ENCODE data around the gene HLA-DPB1. TPM values are rescaled to one million over a fixed set of nuclear protein-coding genes. Genes with fewer than 3 reads are reported as not detected.
"Not testable (repeated sequence)": the region's sequence is repeated elsewhere in the genome, so short reads cannot be mapped to it uniquely, and the experiment has no call there.

The HLA-DPB1 gene
- total RNA-seq, 1 donor from 2014 or later: 34.1 TPM

DNA sequence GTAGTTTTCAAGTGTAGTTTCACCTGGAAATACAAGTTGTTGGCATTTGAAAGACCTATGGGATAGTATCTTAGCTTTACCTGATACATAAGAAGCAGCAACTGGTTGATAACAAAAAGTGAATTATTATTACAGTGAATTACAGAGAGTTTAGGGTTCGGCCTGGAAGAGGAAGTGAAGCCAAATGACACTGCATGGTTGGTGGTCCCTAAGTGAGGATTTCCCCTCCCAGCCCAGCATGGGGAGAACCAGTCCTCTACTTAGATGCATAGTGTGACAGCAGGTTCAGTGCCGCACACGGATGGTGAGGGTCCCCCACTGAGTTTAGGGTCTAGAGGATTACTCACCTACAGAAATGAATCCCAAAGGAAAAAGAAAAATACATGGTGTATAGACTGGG is 18.1 kb downstream of the HLA-DPB1 start:
- no peak for DNase-seq
- Histone ChIP-seq H3K27ac (replicated peaks) (no peak overlapping the region), H3K9me3 (replicated peaks) (peaks cover 21% of the 10 kb centered on the region), H3K4me1 (no peaks in the 10 kb centered on the region), H3K27me3 (ENCODE audit: low read depth) (peaks cover 19% of the 10 kb centered on the region), H3K36me3 (no peaks in the 10 kb centered on the region), H3K4me3 (no peak overlapping the region)
- TF ChIP-seq, protein P1, sequence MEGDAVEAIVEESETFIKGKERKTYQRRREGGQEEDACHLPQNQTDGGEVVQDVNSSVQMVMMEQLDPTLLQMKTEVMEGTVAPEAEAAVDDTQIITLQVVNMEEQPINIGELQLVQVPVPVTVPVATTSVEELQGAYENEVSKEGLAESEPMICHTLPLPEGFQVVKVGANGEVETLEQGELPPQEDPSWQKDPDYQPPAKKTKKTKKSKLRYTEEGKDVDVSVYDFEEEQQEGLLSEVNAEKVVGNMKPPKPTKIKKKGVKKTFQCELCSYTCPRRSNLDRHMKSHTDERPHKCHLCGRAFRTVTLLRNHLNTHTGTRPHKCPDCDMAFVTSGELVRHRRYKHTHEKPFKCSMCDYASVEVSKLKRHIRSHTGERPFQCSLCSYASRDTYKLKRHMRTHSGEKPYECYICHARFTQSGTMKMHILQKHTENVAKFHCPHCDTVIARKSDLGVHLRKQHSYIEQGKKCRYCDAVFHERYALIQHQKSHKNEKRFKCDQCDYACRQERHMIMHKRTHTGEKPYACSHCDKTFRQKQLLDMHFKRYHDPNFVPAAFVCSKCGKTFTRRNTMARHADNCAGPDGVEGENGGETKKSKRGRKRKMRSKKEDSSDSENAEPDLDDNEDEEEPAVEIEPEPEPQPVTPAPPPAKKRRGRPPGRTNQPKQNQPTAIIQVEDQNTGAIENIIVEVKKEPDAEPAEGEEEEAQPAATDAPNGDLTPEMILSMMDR (IDR thresholded peaks at IDR 0.05; ENCODE audit: borderline replicate concordance): no peak
- intact Hi-C loops (cut with micrococcal nuclease): loop anchor here (5.0 kb wide), 1 partner anchor 92 kb away; no protein-coding TSS in a partner anchor

DNA sequence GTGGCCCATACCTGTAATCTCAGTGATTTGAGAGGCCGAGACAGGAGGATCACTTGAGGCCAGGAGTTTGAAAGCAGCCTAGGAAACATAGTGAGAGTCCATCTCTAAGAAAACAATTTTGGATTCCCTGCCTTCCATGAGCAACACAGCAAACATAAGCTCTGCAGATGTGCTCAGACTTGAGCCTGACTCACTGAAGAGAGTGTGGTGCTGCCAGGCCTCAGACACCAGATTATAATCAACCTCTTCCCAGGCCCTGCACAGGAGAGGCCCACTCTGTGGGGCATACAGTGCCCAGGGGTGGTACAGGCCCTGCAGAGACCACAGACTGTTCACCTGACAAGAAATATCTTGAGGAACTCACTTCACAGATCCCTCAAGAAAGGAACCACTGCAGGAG is 19.9 kb downstream of the HLA-DPB1 start:
- peaks cover 19% of the 10 kb centered on the region for H3K27me3 ChIP-seq (ENCODE audit: low read depth)
- no peak overlapping the region for H3K4me3 ChIP-seq
- no peak overlapping the region for H3K27ac ChIP-seq (replicated peaks)
- TF ChIP-seq, protein P1 (IDR thresholded peaks at IDR 0.05; ENCODE audit: borderline replicate concordance): no peak
- no peak for DNase-seq
- H3K9me3 ChIP-seq (replicated peaks): peaks cover 40% of the 10 kb centered on the region
- H3K36me3 ChIP-seq: no peaks in the 10 kb centered on the region
- no peaks in the 10 kb centered on the region for H3K4me1 ChIP-seq
- intact Hi-C loops (cut with micrococcal nuclease): no loop called here

DNA sequence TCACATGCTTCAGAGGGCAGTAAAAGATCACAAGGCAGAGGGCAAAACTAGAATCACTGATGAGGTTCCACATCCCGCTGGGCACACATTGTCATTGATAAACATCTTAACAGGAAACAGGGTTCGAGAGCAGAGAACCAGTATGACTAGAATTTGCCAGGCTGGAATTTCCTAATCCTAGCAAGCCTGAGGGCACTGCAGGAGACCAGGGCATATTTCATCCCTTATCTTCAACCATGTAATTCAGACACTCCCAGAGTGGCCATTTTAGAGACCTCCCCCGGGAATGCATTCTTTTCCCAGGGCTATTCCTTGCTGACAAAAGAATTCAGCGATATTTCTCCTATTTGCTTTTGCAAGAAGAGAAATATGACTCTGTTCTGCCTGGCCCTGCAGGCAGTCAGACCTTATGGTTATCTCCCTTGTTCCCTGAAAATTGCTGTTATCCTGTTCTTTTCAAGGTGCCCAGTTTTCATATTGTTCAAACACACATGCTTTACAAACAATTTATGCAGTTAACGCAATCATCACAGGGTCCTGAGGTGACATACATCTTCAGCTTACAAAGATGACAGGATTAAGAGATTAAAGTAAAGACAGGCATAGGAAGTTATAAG is 25.4 kb downstream of the HLA-DPB1 start:
- intact Hi-C loops (cut with micrococcal nuclease); DNase-seq; H3K27ac ChIP-seq (replicated peaks); H3K4me3 ChIP-seq; H3K4me1 ChIP-seq; H3K36me3 ChIP-seq: not testable (repeated sequence)
- peaks cover 34% of the 10 kb centered on the region for H3K27me3 ChIP-seq (ENCODE audit: low read depth)
- H3K9me3 ChIP-seq (replicated peaks): peaks cover 56% of the 10 kb centered on the region

DNA sequence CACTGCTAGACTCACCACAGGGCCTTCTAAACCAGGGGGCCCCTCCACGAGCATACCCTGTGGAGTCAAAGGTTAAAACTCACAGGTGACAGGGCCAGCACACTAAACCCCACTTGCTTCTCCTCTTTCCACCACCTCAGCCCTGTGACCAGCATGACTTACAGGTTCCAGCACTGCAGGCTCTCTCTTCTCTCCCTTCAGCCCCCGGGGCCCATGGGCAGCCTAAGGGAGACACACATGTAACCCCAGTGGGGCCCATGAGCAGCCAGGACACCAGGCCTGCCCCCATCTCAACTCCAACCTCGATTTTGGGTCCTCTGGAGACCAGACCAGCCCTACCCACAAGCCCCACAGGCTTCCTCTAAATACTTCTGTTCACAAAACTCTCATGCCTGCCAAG is 28.0 kb downstream of the HLA-DPB1 start:
- Histone ChIP-seq H3K4me3 (no peak overlapping the region), H3K4me1 (no peaks in the 10 kb centered on the region), H3K27me3 (ENCODE audit: low read depth) (peaks cover 50% of the 10 kb centered on the region), H3K9me3 (replicated peaks) (peaks cover 35% of the 10 kb centered on the region), H3K27ac (replicated peaks) (no peak overlapping the region), H3K36me3 (no peaks in the 10 kb centered on the region)
- TF ChIP-seq, protein P1 (IDR thresholded peaks at IDR 0.05; ENCODE audit: borderline replicate concordance): no peak
- no peak for DNase-seq
- intact Hi-C loops (cut with micrococcal nuclease): no loop called here

DNA sequence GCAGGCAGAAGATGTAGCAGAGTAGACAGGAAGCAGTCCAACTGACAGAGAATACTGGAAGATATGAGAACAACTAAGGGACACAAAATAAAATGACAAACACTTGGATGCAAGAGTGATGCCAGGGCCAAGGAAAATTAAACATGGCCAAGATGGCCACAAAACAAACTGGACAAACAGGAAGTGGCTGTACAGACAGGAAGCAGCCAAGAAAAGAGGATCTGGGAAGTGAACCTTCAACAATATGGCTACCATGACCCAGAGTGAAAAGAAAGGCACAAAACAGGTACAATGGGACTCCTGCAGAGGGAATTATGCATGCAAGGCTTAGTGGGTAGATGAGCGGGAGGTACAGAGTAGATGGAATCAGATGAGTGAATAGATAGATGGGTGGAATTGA is 29.1 kb downstream of the HLA-DPB1 start:
- Histone ChIP-seq H3K36me3 (no peaks in the 10 kb centered on the region), H3K9me3 (replicated peaks) (peaks cover 24% of the 10 kb centered on the region), H3K27me3 (ENCODE audit: low read depth) (peaks cover 61% of the 10 kb centered on the region), H3K27ac (replicated peaks) (no peak overlapping the region), H3K4me3 (no peak overlapping the region), H3K4me1 (no peaks in the 10 kb centered on the region)
- no peak for DNase-seq
- intact Hi-C loops (cut with micrococcal nuclease): no loop called here
- TF ChIP-seq, protein P1 (IDR thresholded peaks at IDR 0.05; ENCODE audit: borderline replicate concordance): no peak

DNA sequence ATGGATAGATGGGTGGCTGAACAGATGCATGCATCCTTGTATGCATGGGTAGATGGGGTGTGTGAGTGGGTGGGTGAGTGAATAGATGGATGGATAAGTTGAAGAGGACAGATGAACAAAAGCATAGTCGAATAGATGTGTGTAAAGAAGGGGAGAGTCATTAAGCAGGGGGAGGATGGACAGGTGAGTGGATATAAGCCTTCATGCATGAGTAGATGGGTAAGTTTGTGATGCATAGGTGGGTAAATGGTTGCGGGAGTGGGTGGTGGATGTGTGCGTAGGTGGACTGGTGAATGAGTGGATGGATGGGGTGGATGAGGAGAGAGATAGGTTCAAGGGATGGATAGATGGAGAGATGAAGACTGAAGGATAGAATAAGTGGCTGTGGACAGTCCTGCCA is 29.6 kb downstream of the HLA-DPB1 start:
- no peak for DNase-seq
- no peak overlapping the region for H3K4me3 ChIP-seq
- intact Hi-C loops (cut with micrococcal nuclease): no loop called here
- H3K36me3 ChIP-seq: no peaks in the 10 kb centered on the region
- no peaks in the 10 kb centered on the region for H3K4me1 ChIP-seq
- TF ChIP-seq, protein P1 (IDR thresholded peaks at IDR 0.05; ENCODE audit: borderline replicate concordance): no peak
- H3K9me3 ChIP-seq (replicated peaks): peaks cover 19% of the 10 kb centered on the region
- peaks cover 66% of the 10 kb centered on the region for H3K27me3 ChIP-seq (ENCODE audit: low read depth)
- no peak overlapping the region for H3K27ac ChIP-seq (replicated peaks)
